PC-3 (cell line): ENCODE data around the gene KCTD16.

Experiments used
- EZH2 ChIP-seq: fragments of 300-600 bp; sonication (generic); IDR thresholded peaks from one replicate; pipeline ENCODE4 v1.6.1; 2017; ENCODE audit warnings: antibody characterized with exemption, mild to moderate bottlenecking, low read length; ENCODE audit not compliant: unreplicated experiment
- EZH2phosphoT487 ChIP-seq: fragments of 300-600 bp; sonication (generic); IDR thresholded peaks from 2 replicates; pipeline ENCODE4 v1.6.1; 2018; ENCODE audit warnings: mild to moderate bottlenecking, antibody characterized with exemption, low read length, borderline replicate concordance
- TF ChIP-seq, protein P1 (sequence below): fragments of 300-600 bp; sonication (generic); conservative IDR thresholded peaks from 2 replicates; pipeline ENCODE4 v1.5.1; 2017; ENCODE audit warnings: antibody characterized with exemption, low read depth, mild to moderate bottlenecking, low read length

DNA sequence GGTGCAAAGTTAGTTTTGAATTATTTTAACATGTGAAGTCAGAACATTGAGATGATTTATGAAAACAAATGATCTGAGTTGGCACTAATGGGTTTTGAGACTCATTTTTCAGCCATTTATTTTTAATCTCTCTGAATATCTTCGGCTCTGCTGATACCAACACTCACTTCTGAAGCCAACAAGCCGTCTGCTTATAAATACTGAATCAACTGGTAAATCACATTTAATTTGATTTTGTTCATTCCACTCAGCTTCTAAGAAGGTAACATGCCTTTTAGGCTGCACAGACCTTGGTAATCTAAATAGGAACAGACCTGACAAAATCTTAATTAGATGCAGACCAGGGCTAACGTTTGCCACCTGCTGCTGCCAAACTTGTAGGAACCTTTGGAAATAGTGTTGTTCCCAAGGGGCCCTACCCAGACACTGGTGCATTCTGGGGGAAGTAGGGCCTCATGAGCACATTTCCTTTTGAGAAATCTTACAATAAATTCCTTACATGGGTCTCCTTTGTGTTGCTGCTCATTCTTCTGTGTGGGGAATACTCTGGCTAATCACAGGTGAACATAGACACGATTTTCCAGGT, 182.2 kb downstream of the KCTD16 start:
- TF ChIP-seq EZH2, result no peak
- TF ChIP-seq, protein P1, sequence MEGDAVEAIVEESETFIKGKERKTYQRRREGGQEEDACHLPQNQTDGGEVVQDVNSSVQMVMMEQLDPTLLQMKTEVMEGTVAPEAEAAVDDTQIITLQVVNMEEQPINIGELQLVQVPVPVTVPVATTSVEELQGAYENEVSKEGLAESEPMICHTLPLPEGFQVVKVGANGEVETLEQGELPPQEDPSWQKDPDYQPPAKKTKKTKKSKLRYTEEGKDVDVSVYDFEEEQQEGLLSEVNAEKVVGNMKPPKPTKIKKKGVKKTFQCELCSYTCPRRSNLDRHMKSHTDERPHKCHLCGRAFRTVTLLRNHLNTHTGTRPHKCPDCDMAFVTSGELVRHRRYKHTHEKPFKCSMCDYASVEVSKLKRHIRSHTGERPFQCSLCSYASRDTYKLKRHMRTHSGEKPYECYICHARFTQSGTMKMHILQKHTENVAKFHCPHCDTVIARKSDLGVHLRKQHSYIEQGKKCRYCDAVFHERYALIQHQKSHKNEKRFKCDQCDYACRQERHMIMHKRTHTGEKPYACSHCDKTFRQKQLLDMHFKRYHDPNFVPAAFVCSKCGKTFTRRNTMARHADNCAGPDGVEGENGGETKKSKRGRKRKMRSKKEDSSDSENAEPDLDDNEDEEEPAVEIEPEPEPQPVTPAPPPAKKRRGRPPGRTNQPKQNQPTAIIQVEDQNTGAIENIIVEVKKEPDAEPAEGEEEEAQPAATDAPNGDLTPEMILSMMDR, result no peak
- no peak for TF ChIP-seq EZH2phosphoT487
